Activated CD4-positive, alpha-beta T cell treated with anti-CD3 and anti-CD28 coated beads, Interleukin-2, amount 50 U/mL, for 4 hours (primary cell): Measurements from ENCODE around the gene TPM1.
"Not testable (repeated sequence)": the region's sequence is repeated elsewhere in the genome, so short reads cannot be mapped to it uniquely, and the experiment has no call there.

Experiments used
- DNase-seq, 2 experiments: peaks; one replicate each; pipeline ENCODE4 v3.0.0-alpha.2; 2020

TPM1 gene

GRCh38 chr15:63041974-63042876 is at the start of gene TPM1:
Gene TPM1, plus strand, starts transcription at chr15:63042747. Its CDS starts 83 bp downstream, at chr15:63042830.
- DNase-seq = no peak

- no peak for DNase-seq
Observed at GRCh38 chr15:62993066-62993465, 49.5 kb upstream of the TPM1 start.

- not testable (repeated sequence) for DNase-seq
Observed at GRCh38 chr15:62993632-62994031, 48.9 kb upstream of the TPM1 start.

GRCh38 chr15:62994439-62994838 is 48.1 kb upstream of the TPM1 start:
- no peak for DNase-seq

- DNase-seq = no peak
Observed at GRCh38 chr15:62994975-62995681, 47.4 kb upstream of the TPM1 start.

- DNase-seq = no peak
Observed at GRCh38 chr15:62997441-62997840, 45.1 kb upstream of the TPM1 start.

GRCh38 chr15:62998262-62998890 is 44.2 kb upstream of the TPM1 start:
- DNase-seq = no peak

- DNase-seq = no peak
Observed at GRCh38 chr15:62999178-62999577, 43.4 kb upstream of the TPM1 start.

- DNase-seq = no peak
Observed at GRCh38 chr15:62999923-63000561, 42.5 kb upstream of the TPM1 start.

GRCh38 chr15:63000706-63001105 is 41.8 kb upstream of the TPM1 start:
- DNase-seq = no peak

GRCh38 chr15:63004211-63004610 is 38.3 kb upstream of the TPM1 start:
- DNase-seq = no peak

- no peak for DNase-seq
Observed at GRCh38 chr15:63006032-63006878, 36.3 kb upstream of the TPM1 start.

GRCh38 chr15:63008333-63009049 is 34.1 kb upstream of the TPM1 start:
- DNase-seq = no peak

- DNase-seq = no peak
Observed at GRCh38 chr15:63010386-63010785, 32.2 kb upstream of the TPM1 start.

- DNase-seq = no peak
Observed at GRCh38 chr15:63010920-63011693, 31.4 kb upstream of the TPM1 start.

- no peak for DNase-seq
Observed at GRCh38 chr15:63012444-63012843, 30.1 kb upstream of the TPM1 start.

- DNase-seq = no peak
Observed at GRCh38 chr15:63013052-63013808, 29.3 kb upstream of the TPM1 start.

GRCh38 chr15:63014578-63014977 is 28.0 kb upstream of the TPM1 start:
- DNase-seq = no peak

GRCh38 chr15:63015618-63016017 is 26.9 kb upstream of the TPM1 start:
- DNase-seq = no peak

- DNase-seq = no peak
Observed at GRCh38 chr15:63016234-63016633, 26.3 kb upstream of the TPM1 start.
